Glutamatergic neuron (in vitro differentiated cells): ENCODE data around the gene TEX54. TPM values are rescaled to one million over a fixed set of nuclear protein-coding genes. Genes with fewer than 3 reads are reported as not detected.
"Not testable (repeated sequence)": the region's sequence is repeated elsewhere in the genome, so short reads cannot be mapped to it uniquely, and the experiment has no call there.

Experiments used
- DNase-seq: peaks from one replicate; pipeline ENCODE4 v3.0.0; 2022
- H3K27ac Mint-ChIP-seq: one replicate; pipeline ENCODE4 v1.8.0; 2020; ENCODE audit warnings: mild to moderate bottlenecking, mixed read lengths, inconsistent platforms; ENCODE audit not compliant: unreplicated experiment
- H3K27me3 Mint-ChIP-seq: one replicate; pipeline ENCODE4 v1.8.0; 2020; ENCODE audit warnings: mild to moderate bottlenecking, moderate library complexity, mixed read lengths, inconsistent platforms; ENCODE audit not compliant: unreplicated experiment
- H3K36me3 Mint-ChIP-seq: one replicate; pipeline ENCODE4 v1.8.0; 2020; ENCODE audit warnings: mild to moderate bottlenecking, mixed read lengths, inconsistent platforms; ENCODE audit not compliant: unreplicated experiment
- H3K4me1 Mint-ChIP-seq: one replicate; pipeline ENCODE4 v1.8.0; 2020; ENCODE audit warnings: mild to moderate bottlenecking, low read depth, mixed read lengths, inconsistent platforms; ENCODE audit not compliant: unreplicated experiment
- H3K4me3 Mint-ChIP-seq: one replicate; pipeline ENCODE4 v1.8.0; 2020; ENCODE audit warnings: mild to moderate bottlenecking, mixed read lengths, inconsistent platforms; ENCODE audit not compliant: unreplicated experiment
- H3K9me3 Mint-ChIP-seq: one replicate; pipeline ENCODE4 v1.8.0; 2020; ENCODE audit warnings: mild to moderate bottlenecking, moderate library complexity, mixed read lengths, inconsistent platforms; ENCODE audit not compliant: unreplicated experiment
- CTCF ChIP-seq: fragments of 200-600 bp; sonication (generic); IDR thresholded peaks from one replicate; pipeline ENCODE4 v1.5.0; 2021; ENCODE audit not compliant: partially characterized antibody, unreplicated experiment
- total RNA-seq: library from RNA; stranded (reverse); fragmentation: NEBNext Ultra II Directional; extraction: Animal tissue kit (Norgen Biotek cat#: 25700); gene quantifications from one replicate; pipeline ENCODE4 v1.2.1, GENCODE V29; 2021; ENCODE audit not compliant: unreplicated experiment

The TEX54 gene
- total RNA-seq, 1 donor from 2014 or later = 1.0 TPM

GRCh38 chr11:62839050-62839945 is 6.7 kb upstream of the TEX54 start, which contains the start of gene WDR74:
Gene WDR74, minus strand, starts transcription at chr11:62839590. Its CDS starts 20 bp downstream, at chr11:62839570.
- peaks cover 4% of the 10 kb centered on the region for H3K36me3 Mint-ChIP-seq
- DNase-seq = peak; percentile 86
- H3K4me1 Mint-ChIP-seq = peaks cover 2% of the 10 kb centered on the region
- H3K9me3 Mint-ChIP-seq = peaks cover 18% of the 10 kb centered on the region
- no peak within 1 kb of the TSS for H3K4me3 Mint-ChIP-seq
- peaks cover 14% of the 10 kb centered on the region for H3K27me3 Mint-ChIP-seq
- TF ChIP-seq CTCF = no peak
- no peak within 1 kb of the TSS for H3K27ac Mint-ChIP-seq

- Mint-ChIP-seq H3K27me3 (peaks cover 18% of the 10 kb centered on the region), H3K4me1 (peaks cover 2% of the 10 kb centered on the region), H3K9me3 (peaks cover 18% of the 10 kb centered on the region), H3K4me3 (no peak overlapping the region), H3K36me3 (peaks cover 4% of the 10 kb centered on the region), H3K27ac (no peak overlapping the region)
- no peak for TF ChIP-seq CTCF
- no peak for DNase-seq
Observed at GRCh38 chr11:62835336-62835735, 2.7 kb upstream of the TEX54 start.

- no peaks in the 10 kb centered on the region for H3K4me1 Mint-ChIP-seq
- H3K27me3 Mint-ChIP-seq = peaks cover 7% of the 10 kb centered on the region
- peak; percentile 99 for DNase-seq
- H3K4me3 Mint-ChIP-seq = peak within 1 kb of the TSS; percentile 94
- H3K36me3 Mint-ChIP-seq = peaks cover 4% of the 10 kb centered on the region
- TF ChIP-seq CTCF = no peak
- peak within 1 kb of the TSS; percentile 91 for H3K27ac Mint-ChIP-seq
- peaks cover 6% of the 10 kb centered on the region for H3K9me3 Mint-ChIP-seq
Observed at GRCh38 chr11:62831520-62832335, 913 bp downstream of the TEX54 start, which contains the start of gene STX5. Gene STX5, minus strand, starts transcription at chr11:62832051. Its CDS starts 808 bp downstream, at chr11:62831243.

- peaks cover 7% of the 10 kb centered on the region for H3K27me3 Mint-ChIP-seq
- TF ChIP-seq CTCF = no peak
- DNase-seq = no peak
- no peaks in the 10 kb centered on the region for H3K36me3 Mint-ChIP-seq
- H3K9me3 Mint-ChIP-seq = peaks cover 4% of the 10 kb centered on the region
- H3K4me3 Mint-ChIP-seq = peak overlapping the region; percentile 94
- no peaks in the 10 kb centered on the region for H3K4me1 Mint-ChIP-seq
- H3K27ac Mint-ChIP-seq = peak overlapping the region; percentile 91
Observed at GRCh38 chr11:62830904-62831519, 1.6 kb downstream of the TEX54 start.

GRCh38 chr11:62828130-62828529 is 4.5 kb downstream of the TEX54 start:
- not testable (repeated sequence) for H3K4me3 Mint-ChIP-seq, H3K27me3 Mint-ChIP-seq, H3K36me3 Mint-ChIP-seq, H3K9me3 Mint-ChIP-seq, H3K27ac Mint-ChIP-seq, H3K4me1 Mint-ChIP-seq, DNase-seq
